Loucy (cell line): ENCODE data around the gene SFSWAP.

ENCODE experiments used
- H2AFZ ChIP-seq: fragments of 200-600 bp; sonication (generic); 2 replicates; pipeline ENCODE4 v1.6.0; 2016; ENCODE audit warnings: antibody characterized with exemption, mild to moderate bottlenecking, low read length, moderate library complexity
- H3F3A ChIP-seq: fragments of 200-600 bp; 2 replicates; pipeline ENCODE4 v1.6.0; 2016; ENCODE audit warnings: antibody characterized with exemption, low read depth, mild to moderate bottlenecking
- H3K27me3 ChIP-seq: fragments of 200-600 bp; sonication (generic); 2 replicates; pipeline ENCODE4 v1.6.1; 2014; ENCODE audit warnings: low read length, mild to moderate bottlenecking; ENCODE audit not compliant: insufficient read depth, poor library complexity, severe bottlenecking
- H3K36me3 ChIP-seq: fragments of 200-600 bp; sonication (generic); 2 replicates; pipeline ENCODE4 v1.6.1; 2016; ENCODE audit warnings: low read length; ENCODE audit not compliant: insufficient read depth
- H3K4me1 ChIP-seq: fragments of 200-600 bp; sonication (generic); 2 replicates; pipeline ENCODE4 v1.5.1; 2014; ENCODE audit warnings: low read length, mild to moderate bottlenecking; ENCODE audit not compliant: insufficient read depth, poor library complexity, severe bottlenecking
- H3K4me2 ChIP-seq: fragments of 200-600 bp; sonication (generic); 2 replicates; pipeline ENCODE4 v1.6.0; 2014; ENCODE audit warnings: antibody characterized with exemption, low read length, low read depth, mild to moderate bottlenecking; ENCODE audit not compliant: poor library complexity, severe bottlenecking
- H3K4me3 ChIP-seq: fragments of 200-600 bp; sonication (generic); 2 replicates; pipeline ENCODE4 v1.5.1; 2014; ENCODE audit warnings: low read length, mild to moderate bottlenecking, mixed read lengths; ENCODE audit not compliant: poor library complexity, severe bottlenecking
- H3K79me2 ChIP-seq: fragments of 200-600 bp; sonication (generic); 2 replicates; pipeline ENCODE4 v1.6.1; 2014; ENCODE audit warnings: low read length; ENCODE audit not compliant: insufficient read depth
- H3K9ac ChIP-seq: fragments of 200-600 bp; sonication (generic); 2 replicates; pipeline ENCODE4 v1.6.0; 2014; ENCODE audit warnings: mild to moderate bottlenecking, low read depth, low read length, moderate library complexity; ENCODE audit not compliant: poor library complexity, severe bottlenecking
- H3K9me2 ChIP-seq: fragments of 200-600 bp; sonication (generic); replicated peaks from 2 replicates; pipeline ENCODE4 v1.6.1; 2016; ENCODE audit warnings: low read depth, low read length, mixed read lengths
- H3K9me3 ChIP-seq: fragments of 200-600 bp; sonication (generic); 2 replicates; pipeline ENCODE4 v1.6.1; 2014; ENCODE audit warnings: mild to moderate bottlenecking, antibody characterized with exemption, low read length, low read depth; ENCODE audit not compliant: insufficient read depth
- H4K20me1 ChIP-seq: fragments of 200-600 bp; sonication (generic); 2 replicates; pipeline ENCODE4 v1.6.0; 2014; ENCODE audit warnings: antibody characterized with exemption, low read length, mild to moderate bottlenecking; ENCODE audit not compliant: insufficient read depth, poor library complexity, severe bottlenecking
- CTCF ChIP-seq: fragments of 200-600 bp; sonication (generic); conservative IDR thresholded peaks from 2 replicates; pipeline ENCODE4 v1.5.1; 2014; ENCODE audit warnings: mild to moderate bottlenecking, antibody characterized with exemption, low read length
- EZH2phosphoT487 ChIP-seq: fragments of 200-600 bp; IDR thresholded peaks from 2 replicates; pipeline ENCODE4 v1.6.1; 2018; ENCODE audit warnings: antibody characterized with exemption, mild to moderate bottlenecking, moderate library complexity, borderline replicate concordance

SFSWAP gene

DNA sequence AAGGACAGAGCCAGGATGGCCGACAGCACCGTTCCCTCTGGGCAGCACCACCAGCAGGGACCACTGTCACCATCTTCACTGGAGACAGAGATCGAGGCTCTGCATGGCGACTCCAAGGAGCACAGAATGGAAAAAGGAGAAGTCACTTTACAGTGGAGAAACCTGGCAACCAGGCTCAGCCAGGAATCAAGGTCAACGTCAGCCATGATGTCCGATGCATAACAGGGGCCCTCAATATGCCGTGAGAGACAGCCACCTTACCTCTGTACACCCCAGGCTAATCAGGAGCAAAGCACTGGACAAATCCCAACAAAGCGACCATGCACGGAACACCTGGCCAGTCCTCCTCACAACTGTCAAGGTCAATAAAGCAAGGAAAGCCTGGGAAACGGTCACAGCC lies 20.6 kb upstream of the SFSWAP start:
- Histone ChIP-seq H3K79me2 (no peaks in the 10 kb centered on the region), H3K9ac (no peak overlapping the region), H3K36me3 (no peaks in the 10 kb centered on the region), H3K9me3 (peaks cover 11% of the 10 kb centered on the region; the same call in 1 of the 2 replicates), H3K4me3 (no peak overlapping the region), H3F3A (no peaks in the 10 kb centered on the region), H3K9me2 (no peaks in the 10 kb centered on the region), H3K4me2 (no peak overlapping the region), H4K20me1 (no peaks in the 10 kb centered on the region), H3K27me3 (no peaks in the 10 kb centered on the region), H3K4me1 (no peaks in the 10 kb centered on the region), H2AFZ (no peak overlapping the region)
- TF ChIP-seq EZH2phosphoT487 (no peak), CTCF (no peak)

- peaks cover 11% of the 10 kb centered on the region; the same call in 1 of the 2 replicates for H3K9me3 ChIP-seq
- H3F3A ChIP-seq: no peaks in the 10 kb centered on the region
- H3K4me3 ChIP-seq: no peak overlapping the region
- no peaks in the 10 kb centered on the region for H3K9me2 ChIP-seq
- H4K20me1 ChIP-seq: no peaks in the 10 kb centered on the region
- H3K27me3 ChIP-seq: no peaks in the 10 kb centered on the region
- no peak overlapping the region for H3K9ac ChIP-seq
- H3K36me3 ChIP-seq: no peaks in the 10 kb centered on the region
- H3K4me2 ChIP-seq: no peak overlapping the region
- H3K79me2 ChIP-seq: no peaks in the 10 kb centered on the region
- no peak overlapping the region for H2AFZ ChIP-seq
- H3K4me1 ChIP-seq: no peaks in the 10 kb centered on the region
- TF ChIP-seq EZH2phosphoT487 (no peak), CTCF (no peak)
Measured at GRCh38 chr12:131692431-131692830, 18.5 kb upstream of the SFSWAP start.

DNA sequence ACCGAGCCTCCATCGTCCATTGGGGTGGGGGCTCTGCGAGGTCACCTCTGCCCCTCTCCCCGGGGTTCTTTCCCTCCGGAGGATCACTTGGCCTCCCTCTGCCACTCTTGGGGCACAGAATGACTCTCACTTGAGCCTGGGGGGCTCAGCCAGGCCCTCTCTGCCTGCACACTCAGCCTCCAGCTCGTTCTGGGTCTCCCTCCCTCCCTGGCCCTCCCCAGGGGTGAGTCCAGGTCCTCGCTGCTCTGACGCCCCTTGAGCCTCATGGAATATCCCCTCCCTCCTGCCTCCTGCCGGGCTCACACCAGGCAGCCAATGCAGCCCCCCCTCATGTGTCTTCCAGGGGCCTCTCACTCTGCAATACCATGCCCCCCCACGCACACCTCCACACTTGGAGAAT lies 17.7 kb upstream of the SFSWAP start:
- TF ChIP-seq CTCF (no peak), EZH2phosphoT487 (no peak)
- Histone ChIP-seq H3F3A (no peaks in the 10 kb centered on the region), H3K9me2 (no peaks in the 10 kb centered on the region), H3K4me1 (no peaks in the 10 kb centered on the region), H3K9ac (no peak overlapping the region), H3K4me3 (no peak overlapping the region), H3K27me3 (no peaks in the 10 kb centered on the region), H2AFZ (no peak overlapping the region), H4K20me1 (no peaks in the 10 kb centered on the region), H3K9me3 (peaks cover 11% of the 10 kb centered on the region; the same call in 1 of the 2 replicates), H3K4me2 (no peak overlapping the region), H3K36me3 (no peaks in the 10 kb centered on the region), H3K79me2 (no peaks in the 10 kb centered on the region)
